Fibroblast of lung (primary cell): Measurements from ENCODE around the gene LENG8. TPM values are rescaled to one million over a fixed set of nuclear protein-coding genes. Genes with fewer than 3 reads are reported as not detected.

ENCODE experiments used
- DNase-seq, 2 donors: peaks; one replicate each; pipeline versions ENCODE4 v3.0.0 to v3.0.0-alpha.2; 2010; ENCODE audit warnings: low read depth in 2 of 2
- H2AFZ ChIP-seq: 2 replicates; pipeline ENCODE4 v1.5.1; 2012; ENCODE audit warnings: low read length, control low read depth, inconsistent platforms
- H3K27ac ChIP-seq: 2 replicates; pipeline ENCODE4 v1.5.1; 2011; ENCODE audit warnings: low read length, control low read depth; ENCODE audit not compliant: insufficient read depth
- H3K27me3 ChIP-seq: 2 replicates; pipeline ENCODE4 v1.5.1; 2011; ENCODE audit warnings: mild to moderate bottlenecking, low read length; ENCODE audit not compliant: control insufficient read depth, insufficient read depth
- H3K36me3 ChIP-seq: 2 replicates; pipeline ENCODE4 v1.5.1; 2011; ENCODE audit warnings: low read length; ENCODE audit not compliant: control insufficient read depth, insufficient read depth
- H3K4me1 ChIP-seq: 2 replicates; pipeline ENCODE4 v1.5.1; 2011; ENCODE audit warnings: low read length; ENCODE audit not compliant: control insufficient read depth, insufficient read depth; ENCODE audit errors: extremely low read depth
- H3K4me2 ChIP-seq: 2 replicates; pipeline ENCODE4 v1.5.1; 2011; ENCODE audit warnings: low read length, control low read depth; ENCODE audit not compliant: insufficient read depth; ENCODE audit errors: extremely low read depth
- H3K4me3 ChIP-seq, 4 experiments: fragments of 200-600 bp in 1 of 4; sonication (generic) in 1 of 4; replicated peaks in 1 of 4; 2 replicates each; pipeline ENCODE4 v1.5.1; 2011 to 2016; ENCODE audit warnings: low read length in 4 of 4, low read depth in 3 of 4, mild to moderate bottlenecking in 3 of 4, control low read depth in 2 of 4, inconsistent platforms in 1 of 4, mixed read lengths in 1 of 4; ENCODE audit not compliant: insufficient read depth in 1 of 4; ENCODE audit errors: control extremely low read depth in 1 of 4
- H3K79me2 ChIP-seq: 2 replicates; pipeline ENCODE4 v1.5.1; 2012; ENCODE audit warnings: mild to moderate bottlenecking, low read length, inconsistent platforms; ENCODE audit not compliant: control insufficient read depth, insufficient read depth
- H3K9ac ChIP-seq: 2 replicates; pipeline ENCODE4 v1.5.1; 2011; ENCODE audit warnings: mild to moderate bottlenecking, low read length, control low read depth; ENCODE audit not compliant: insufficient read depth
- H3K9me3 ChIP-seq: 2 replicates; pipeline ENCODE4 v1.5.1; 2012; ENCODE audit warnings: low read depth, low read length; ENCODE audit not compliant: control insufficient read depth, insufficient read depth
- H4K20me1 ChIP-seq: 2 replicates; pipeline ENCODE4 v1.5.1; 2011; ENCODE audit warnings: low read length; ENCODE audit not compliant: control insufficient read depth, insufficient read depth; ENCODE audit errors: extremely low read depth
- CTCF ChIP-seq, 2 donors: IDR thresholded peaks in 1 of 2; conservative IDR thresholded peaks in 1 of 2; 1 replicate in 1 of 2; 2 replicates in 1 of 2; pipeline ENCODE4 v1.5.1; 2011 to 2012; ENCODE audit warnings: low read length in 2 of 2, control low read depth in 1 of 2, inconsistent platforms in 1 of 2, low read depth in 1 of 2, mild to moderate bottlenecking in 1 of 2
- EZH2 ChIP-seq: IDR thresholded peaks from 2 replicates; pipeline ENCODE4 v1.5.1; 2012; ENCODE audit warnings: low read length, control low read depth, mild to moderate bottlenecking; ENCODE audit errors: missing control alignments
- polyA plus RNA-seq, 2 donors: library from polyadenylated mRNA; depleted of rRNA in 1 of 2; stranded (reverse) in 1 of 2; unstranded in 1 of 2; fragments of >200 nt; gene quantifications; 2 replicates each; pipeline ENCODE4 v1.2.1, GENCODE V29; 2011 to 2012; ENCODE audit warnings: missing spikeins in 1 of 2
- total RNA-seq: library from RNA; depleted of rRNA; stranded (reverse); fragments of >200 nt; gene quantifications from 2 replicates; pipeline ENCODE4 v1.2.1, GENCODE V29; 2014

LENG8 gene
- total and polyA plus RNA-seq, 2 donors (not counting 1 experiment from before 2014, with no cell fraction given): 12.7 to 32.4 TPM

DNA sequence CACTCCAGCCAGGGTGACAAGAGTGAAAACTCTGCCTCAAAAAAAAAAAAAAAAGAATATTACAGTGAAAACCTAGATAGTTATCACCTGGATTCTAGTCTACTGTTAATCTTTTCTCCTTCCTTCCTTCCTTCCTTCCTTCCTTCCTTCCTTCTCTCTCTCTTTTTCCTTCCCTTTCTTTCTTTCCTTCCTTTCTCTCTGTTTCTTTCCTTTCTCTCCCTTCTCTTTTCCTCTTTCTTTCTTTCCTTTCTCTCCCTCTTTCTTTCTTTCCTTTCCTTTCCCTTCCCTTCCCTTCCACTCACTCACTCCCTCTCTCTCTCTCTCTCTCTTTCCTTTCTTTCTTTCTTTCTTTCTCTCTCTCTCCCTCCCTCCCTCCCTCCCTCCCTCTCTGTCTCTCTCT, 43.4 kb upstream of the LENG8 start:
- H2AFZ ChIP-seq: no peak overlapping the region
- H4K20me1 ChIP-seq: no peaks in the 10 kb centered on the region
- no peaks in the 10 kb centered on the region for H3K9me3 ChIP-seq
- no peak overlapping the region for H3K4me2 ChIP-seq
- TF ChIP-seq CTCF (conservative IDR thresholded peaks at IDR 0.05 in 1 of 2, IDR thresholded peaks at IDR 0.05 in 1 of 2; ENCODE audit: low read depth in 1 of 2, low read length in 2 of 2): no peak
- no peak for TF ChIP-seq EZH2
- H3K9ac ChIP-seq: no peak overlapping the region
- no peak overlapping the region for H3K27ac ChIP-seq
- no peak overlapping the region for H3K4me3 ChIP-seq
- no peak for DNase-seq
- no peaks in the 10 kb centered on the region for H3K36me3 ChIP-seq
- no peaks in the 10 kb centered on the region for H3K4me1 ChIP-seq
- H3K79me2 ChIP-seq: no peaks in the 10 kb centered on the region
- no peaks in the 10 kb centered on the region for H3K27me3 ChIP-seq

DNA sequence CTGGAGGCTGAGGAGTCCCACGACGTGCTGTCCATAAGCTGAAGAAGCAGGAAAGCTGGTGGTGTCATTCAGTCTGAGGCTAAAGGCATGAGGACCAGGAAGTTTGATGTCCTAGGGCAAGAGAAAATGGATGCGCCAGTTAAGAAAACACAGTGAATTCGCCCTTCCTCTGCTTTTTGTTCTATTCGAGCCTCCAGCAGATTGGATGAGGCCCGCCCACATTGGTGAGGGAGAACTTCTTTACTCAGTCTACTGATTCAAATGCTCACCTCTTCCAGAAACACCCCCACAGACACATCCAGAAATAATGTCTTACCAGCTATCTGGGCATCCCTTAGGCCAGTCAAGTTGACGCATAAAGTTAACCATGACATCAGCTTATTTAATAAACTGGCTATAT, 41.2 kb upstream of the LENG8 start:
- Histone ChIP-seq H3K9me3 (no peaks in the 10 kb centered on the region), H3K27me3 (no peaks in the 10 kb centered on the region), H3K9ac (no peak overlapping the region), H3K4me2 (no peak overlapping the region), H2AFZ (no peak overlapping the region), H3K79me2 (no peaks in the 10 kb centered on the region), H3K27ac (no peak overlapping the region), H3K36me3 (no peaks in the 10 kb centered on the region), H4K20me1 (no peaks in the 10 kb centered on the region), H3K4me1 (no peaks in the 10 kb centered on the region), H3K4me3 (no peak overlapping the region)
- no peak for DNase-seq
- TF ChIP-seq CTCF (conservative IDR thresholded peaks at IDR 0.05 in 1 of 2, IDR thresholded peaks at IDR 0.05 in 1 of 2; ENCODE audit: low read depth in 1 of 2, low read length in 2 of 2) (no peak), EZH2 (no peak)

GRCh38 chr19:54408456-54409026, 40.5 kb upstream of the LENG8 start:
- Histone ChIP-seq H2AFZ (no peak overlapping the region), H3K4me1 (no peaks in the 10 kb centered on the region), H3K4me2 (no peak overlapping the region), H3K79me2 (no peaks in the 10 kb centered on the region), H4K20me1 (no peaks in the 10 kb centered on the region), H3K27me3 (no peaks in the 10 kb centered on the region), H3K9me3 (no peaks in the 10 kb centered on the region), H3K4me3 (no peak overlapping the region), H3K9ac (no peak overlapping the region), H3K27ac (no peak overlapping the region), H3K36me3 (no peaks in the 10 kb centered on the region)
- DNase-seq: no peak
- TF ChIP-seq CTCF (conservative IDR thresholded peaks at IDR 0.05 in 1 of 2, IDR thresholded peaks at IDR 0.05 in 1 of 2; ENCODE audit: low read depth in 1 of 2, low read length in 2 of 2) (no peak), EZH2 (no peak)
